Skeletal muscle satellite cell (primary cell): ENCODE measurements around the gene ADNP2.

Source experiments
- H3K27me3 ChIP-seq: 2 replicates; pipeline ENCODE4 v1.7.0; 2013; ENCODE audit warnings: low read length; ENCODE audit not compliant: control insufficient read depth, insufficient read depth
- H3K36me3 ChIP-seq: 2 replicates; pipeline ENCODE4 v1.7.0; 2013; ENCODE audit warnings: mild to moderate bottlenecking, control low read depth, low read length; ENCODE audit not compliant: insufficient read depth
- H3K4me1 ChIP-seq: 2 replicates; pipeline ENCODE4 v1.7.0; 2013; ENCODE audit warnings: low read length; ENCODE audit not compliant: control insufficient read depth, insufficient read depth
- H3K4me2 ChIP-seq: 2 replicates; pipeline ENCODE4 v1.7.0; 2013; ENCODE audit warnings: mild to moderate bottlenecking, low read length
- H3K4me3 ChIP-seq: 2 replicates; pipeline ENCODE4 v1.7.0; 2013; ENCODE audit warnings: low read length
- H3K9ac ChIP-seq: 2 replicates; pipeline ENCODE4 v1.7.0; 2013; ENCODE audit warnings: mild to moderate bottlenecking, low read depth, low read length, moderate library complexity
- H3K9me3 ChIP-seq: replicated peaks from 2 replicates; pipeline ENCODE4 v1.7.0; 2013; ENCODE audit warnings: mild to moderate bottlenecking, control low read depth, low read length

The ADNP2 gene

DNA sequence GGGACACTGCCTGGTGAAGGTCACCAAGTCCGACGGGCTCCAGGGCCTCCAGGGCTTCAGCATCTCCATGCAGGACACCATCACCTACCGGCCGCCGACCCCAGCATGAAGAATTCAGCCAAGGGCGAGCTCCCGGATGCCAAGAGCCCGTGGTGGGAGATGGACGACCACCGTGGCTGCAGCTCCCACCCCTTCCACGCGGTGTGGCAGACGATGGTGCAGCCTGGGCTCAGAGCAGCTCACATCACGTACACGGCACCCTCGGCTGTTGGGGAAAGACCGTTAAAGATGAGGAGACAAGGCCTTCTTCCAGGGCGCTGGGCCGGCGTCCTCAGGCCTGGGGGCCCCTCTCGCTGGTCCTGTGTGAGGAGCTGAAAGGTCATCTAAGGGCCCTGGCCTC is 31.2 kb upstream of the ADNP2 start:
- Histone ChIP-seq H3K4me1 (no peaks in the 10 kb centered on the region), H3K4me2 (no peak overlapping the region), H3K9me3 (no peaks in the 10 kb centered on the region), H3K36me3 (no peaks in the 10 kb centered on the region), H3K4me3 (no peak overlapping the region), H3K27me3 (no peaks in the 10 kb centered on the region), H3K9ac (no peak overlapping the region)

DNA sequence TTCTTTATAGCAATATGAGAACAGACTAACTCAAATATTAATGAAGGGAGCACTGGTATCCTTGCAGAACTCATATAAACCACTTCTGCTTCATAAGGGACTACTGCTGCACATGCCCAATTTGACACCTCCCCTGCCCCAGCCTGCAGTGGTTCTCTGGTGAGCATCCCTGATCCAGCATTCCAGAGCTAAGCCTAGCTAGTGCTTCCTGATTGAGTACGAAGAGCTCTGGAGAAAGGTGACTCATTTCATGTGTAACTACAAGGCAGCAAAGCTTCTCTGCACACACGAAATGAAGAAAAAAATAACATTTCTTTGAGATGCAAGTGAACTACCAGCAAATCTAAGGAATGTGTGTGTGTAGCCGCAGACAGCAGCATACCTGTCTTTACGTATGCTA is 22.8 kb upstream of the ADNP2 start:
- Histone ChIP-seq H3K4me2 (no peak overlapping the region), H3K9me3 (peaks cover 6% of the 10 kb centered on the region), H3K4me3 (no peak overlapping the region), H3K4me1 (no peaks in the 10 kb centered on the region), H3K9ac (no peak overlapping the region), H3K27me3 (no peaks in the 10 kb centered on the region), H3K36me3 (no peaks in the 10 kb centered on the region)

- H3K4me2 ChIP-seq: no peak overlapping the region
- H3K9ac ChIP-seq: no peak overlapping the region
- H3K9me3 ChIP-seq: peaks cover 6% of the 10 kb centered on the region
- H3K4me3 ChIP-seq: no peak overlapping the region
- H3K27me3 ChIP-seq: no peaks in the 10 kb centered on the region
- no peaks in the 10 kb centered on the region for H3K4me1 ChIP-seq
- no peaks in the 10 kb centered on the region for H3K36me3 ChIP-seq
Observed at GRCh38 chr18:80088036-80088435, 21.0 kb upstream of the ADNP2 start.

- Histone ChIP-seq H3K4me2 (no peak overlapping the region), H3K9ac (no peak overlapping the region), H3K4me3 (no peak overlapping the region), H3K27me3 (no peaks in the 10 kb centered on the region), H3K9me3 (peaks cover 6% of the 10 kb centered on the region), H3K4me1 (no peaks in the 10 kb centered on the region), H3K36me3 (no peaks in the 10 kb centered on the region)
Observed at GRCh38 chr18:80088823-80089222, 20.2 kb upstream of the ADNP2 start.

GRCh38 chr18:80095414-80095813 is 13.6 kb upstream of the ADNP2 start:
- no peaks in the 10 kb centered on the region for H3K9me3 ChIP-seq
- H3K36me3 ChIP-seq: no peaks in the 10 kb centered on the region
- no peak overlapping the region for H3K4me2 ChIP-seq
- H3K9ac ChIP-seq: no peak overlapping the region
- H3K27me3 ChIP-seq: no peaks in the 10 kb centered on the region
- no peak overlapping the region for H3K4me3 ChIP-seq
- no peaks in the 10 kb centered on the region for H3K4me1 ChIP-seq

- no peaks in the 10 kb centered on the region for H3K9me3 ChIP-seq
- H3K9ac ChIP-seq: no peak overlapping the region
- no peak overlapping the region for H3K4me3 ChIP-seq
- no peaks in the 10 kb centered on the region for H3K27me3 ChIP-seq
- no peaks in the 10 kb centered on the region for H3K36me3 ChIP-seq
- H3K4me2 ChIP-seq: no peak overlapping the region
- no peaks in the 10 kb centered on the region for H3K4me1 ChIP-seq
Observed at GRCh38 chr18:80096032-80096565, 13.0 kb upstream of the ADNP2 start.

- H3K4me1 ChIP-seq: no peaks in the 10 kb centered on the region
- no peak overlapping the region for H3K4me3 ChIP-seq
- H3K9ac ChIP-seq: no peak overlapping the region
- H3K9me3 ChIP-seq: no peaks in the 10 kb centered on the region
- peaks cover 7% of the 10 kb centered on the region for H3K27me3 ChIP-seq
- no peaks in the 10 kb centered on the region for H3K36me3 ChIP-seq
- H3K4me2 ChIP-seq: no peak overlapping the region
Observed at GRCh38 chr18:80097201-80097600, 11.9 kb upstream of the ADNP2 start.

DNA sequence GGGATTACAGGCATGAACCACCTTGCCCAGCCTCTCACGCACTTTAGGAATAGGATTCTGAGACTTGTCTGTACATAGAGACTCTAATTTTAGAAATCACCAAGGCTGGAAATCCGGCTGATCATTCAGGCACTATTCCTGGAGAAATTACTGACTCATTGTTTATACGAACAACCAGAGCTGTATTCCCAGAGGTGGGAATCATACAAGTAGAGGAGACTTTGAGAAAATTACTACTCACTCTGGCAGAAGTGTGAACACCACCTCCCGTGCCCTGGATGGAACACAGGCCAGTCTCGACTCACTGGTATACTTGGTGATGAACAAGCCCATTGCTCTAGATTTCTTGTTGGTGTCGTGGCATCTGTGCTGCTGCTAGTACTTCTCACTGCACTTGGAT is 5.8 kb upstream of the ADNP2 start:
- Histone ChIP-seq H3K9me3 (no peaks in the 10 kb centered on the region), H3K4me1 (no peaks in the 10 kb centered on the region), H3K4me2 (no peak overlapping the region)

GRCh38 chr18:80104364-80104779 is 4.7 kb upstream of the ADNP2 start:
- Histone ChIP-seq H3K4me2 (no peak overlapping the region), H3K4me1 (no peaks in the 10 kb centered on the region), H3K9me3 (no peaks in the 10 kb centered on the region), H3K4me3 (no peak overlapping the region), H3K27me3 (peaks cover 7% of the 10 kb centered on the region), H3K36me3 (no peaks in the 10 kb centered on the region), H3K9ac (no peak overlapping the region)

More for the DNA sequence above, 5.8 kb upstream of the ADNP2 start:
- H3K27me3 ChIP-seq: peaks cover 7% of the 10 kb centered on the region
- H3K4me3 ChIP-seq: no peak overlapping the region
- H3K9ac ChIP-seq: no peak overlapping the region
- H3K36me3 ChIP-seq: no peaks in the 10 kb centered on the region

DNA sequence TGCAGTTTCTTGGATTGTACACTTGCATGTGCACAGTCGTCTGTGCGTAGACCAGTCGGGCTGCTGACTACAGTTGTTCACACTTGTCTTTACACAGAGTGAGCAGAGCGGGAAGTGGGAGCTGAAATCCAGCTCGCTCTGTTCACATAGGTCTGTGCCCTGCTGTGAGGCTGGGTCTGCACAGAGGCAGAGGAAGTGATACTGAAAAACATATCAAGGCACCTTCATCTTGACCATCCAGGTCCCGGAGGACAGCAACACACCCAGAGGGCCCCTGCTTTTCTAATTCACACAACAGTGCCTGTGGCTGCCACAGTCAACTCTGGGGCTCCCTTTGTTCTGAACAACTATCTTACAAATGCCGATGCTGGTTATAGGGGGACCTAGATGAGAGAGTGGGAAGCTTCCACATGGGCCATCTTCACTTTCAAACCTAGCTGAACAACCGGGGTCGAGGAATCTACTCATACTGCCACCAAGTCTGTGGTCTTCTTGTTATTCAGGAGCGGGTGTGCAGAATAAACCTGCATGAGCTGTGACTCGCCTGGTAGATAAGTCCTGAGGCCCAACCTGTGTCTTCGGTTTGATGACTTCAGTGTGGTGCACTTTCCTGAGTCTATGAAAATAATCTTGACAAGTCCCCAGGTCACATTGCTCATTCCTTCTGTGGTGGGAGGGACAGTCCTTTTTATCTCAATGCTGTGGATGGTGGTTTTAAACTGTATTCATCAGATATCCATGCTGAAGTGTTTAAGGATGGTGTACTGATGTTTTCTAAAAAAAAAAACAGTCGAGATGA is 3.5 kb upstream of the ADNP2 start:
- Histone ChIP-seq H3K9ac (no peak overlapping the region), H3K9me3 (no peaks in the 10 kb centered on the region), H3K27me3 (peaks cover 7% of the 10 kb centered on the region), H3K4me3 (no peak overlapping the region), H3K4me1 (peaks cover 2% of the 10 kb centered on the region), H3K4me2 (no peak overlapping the region), H3K36me3 (no peaks in the 10 kb centered on the region)

DNA sequence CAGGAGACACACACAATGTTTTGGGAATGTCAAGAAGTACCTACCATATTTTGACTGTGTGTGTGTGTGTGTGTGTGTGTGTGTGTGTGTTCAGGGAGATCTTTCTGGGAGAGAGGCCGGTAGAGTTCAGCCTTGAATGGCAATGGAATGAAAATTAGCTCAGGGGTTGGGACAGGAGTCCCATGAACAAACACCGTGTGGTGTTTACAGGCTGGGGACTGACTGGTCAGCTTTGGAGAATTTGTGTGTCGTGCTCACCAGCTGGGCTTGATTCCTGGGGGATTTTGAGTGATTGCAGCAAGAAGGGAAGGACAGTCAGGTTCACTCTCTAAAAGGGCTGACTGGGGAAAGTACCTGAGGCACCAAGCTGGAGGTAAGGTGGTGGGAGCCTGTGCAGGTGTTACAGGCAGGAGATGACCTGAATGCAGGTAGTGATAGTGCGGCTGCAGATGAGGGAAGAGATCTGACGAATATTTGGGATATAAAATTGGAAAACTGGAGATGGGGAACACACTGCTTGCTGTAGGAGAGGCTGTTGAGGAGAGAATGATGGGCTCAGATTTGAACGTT is 2.5 kb upstream of the ADNP2 start:
- Histone ChIP-seq H3K4me2 (no peak overlapping the region), H3K27me3 (peaks cover 6% of the 10 kb centered on the region), H3K4me1 (peaks cover 6% of the 10 kb centered on the region), H3K36me3 (no peaks in the 10 kb centered on the region), H3K9me3 (no peaks in the 10 kb centered on the region), H3K9ac (no peak overlapping the region), H3K4me3 (no peak overlapping the region)

GRCh38 chr18:80107426-80107825 is 1.6 kb upstream of the ADNP2 start:
- no peak overlapping the region for H3K4me3 ChIP-seq
- H3K9me3 ChIP-seq: no peaks in the 10 kb centered on the region
- no peaks in the 10 kb centered on the region for H3K36me3 ChIP-seq
- no peak overlapping the region for H3K4me2 ChIP-seq
- H3K4me1 ChIP-seq: peaks cover 6% of the 10 kb centered on the region
- no peaks in the 10 kb centered on the region for H3K27me3 ChIP-seq
- no peak overlapping the region for H3K9ac ChIP-seq
